T-helper 1 cell treated with Interleukin-12 subunit alpha and Interleukin-12 subunit beta and Interleukin-4 antibody, amounts not matched to agents 30 ng/mL and 1 ng/mL, for 36 hours (primary cell): ENCODE results near the gene CPXM2. TPM values are rescaled to one million over a fixed set of nuclear protein-coding genes. Genes with fewer than 3 reads are reported as not detected.

ENCODE experiments used
- intact Hi-C: fragments of 100-400 bp; cut with micrococcal nuclease; formaldehyde crosslinking; loops from one replicate; pipeline ENCODE4 v1.15.1; 2024
- total RNA-seq: library from RNA; stranded (reverse); gene quantifications from 2 replicates; pipeline ENCODE4 v1.2.3, GENCODE V29; 2022

Gene CPXM2
- total RNA-seq = not detected in 2 replicates

- intact Hi-C loops = no loop called here
These were observed at the start of gene CPXM2 for GRCh38 chr10:123891144-123892071. TSS of gene CPXM2 (minus strand) at chr10:123891807. CDS start at chr10:123891659, 148 bp downstream.

GRCh38 chr10:123939591-123939990 lies 48.0 kb upstream of the CPXM2 start:
- intact Hi-C loops = no loop called here

GRCh38 chr10:123938890-123939289 lies 47.3 kb upstream of the CPXM2 start:
- intact Hi-C loops = no loop called here

GRCh38 chr10:123936426-123936825 lies 44.8 kb upstream of the CPXM2 start:
- intact Hi-C loops = no loop called here

GRCh38 chr10:123935680-123936079 lies 44.1 kb upstream of the CPXM2 start:
- intact Hi-C loops = no loop called here

GRCh38 chr10:123934846-123935245 lies 43.2 kb upstream of the CPXM2 start:
- intact Hi-C loops = no loop called here

GRCh38 chr10:123930340-123931001 lies 38.9 kb upstream of the CPXM2 start:
- intact Hi-C loops = no loop called here

GRCh38 chr10:123929791-123930190 lies 38.2 kb upstream of the CPXM2 start:
- intact Hi-C loops = no loop called here

GRCh38 chr10:123928427-123928826 lies 36.8 kb upstream of the CPXM2 start:
- intact Hi-C loops = no loop called here

- intact Hi-C loops = no loop called here
These were observed 35.0 kb upstream of the CPXM2 start for GRCh38 chr10:123926401-123927264.

GRCh38 chr10:123922126-123922525 lies 30.5 kb upstream of the CPXM2 start:
- intact Hi-C loops = no loop called here

GRCh38 chr10:123916775-123917174 lies 25.2 kb upstream of the CPXM2 start:
- intact Hi-C loops = no loop called here

GRCh38 chr10:123913688-123914268 lies 22.2 kb upstream of the CPXM2 start:
- intact Hi-C loops = no loop called here

GRCh38 chr10:123912871-123913270 lies 21.3 kb upstream of the CPXM2 start:
- intact Hi-C loops = no loop called here

GRCh38 chr10:123912466-123912865 lies 20.9 kb upstream of the CPXM2 start:
- intact Hi-C loops = no loop called here

GRCh38 chr10:123911866-123912265 lies 20.3 kb upstream of the CPXM2 start:
- intact Hi-C loops = no loop called here

GRCh38 chr10:123909866-123910265 lies 18.3 kb upstream of the CPXM2 start:
- intact Hi-C loops = no loop called here

GRCh38 chr10:123909426-123909825 lies 17.8 kb upstream of the CPXM2 start:
- intact Hi-C loops = no loop called here

GRCh38 chr10:123908379-123908778 lies 16.8 kb upstream of the CPXM2 start:
- intact Hi-C loops = no loop called here

- intact Hi-C loops = no loop called here
These were observed 15.5 kb upstream of the CPXM2 start for GRCh38 chr10:123906884-123907652.
